RPMI8226 (cell line): ENCODE data around the gene IFI30.
"Not testable (repeated sequence)": the region's sequence is repeated elsewhere in the genome, so short reads cannot be mapped to it uniquely, and the experiment has no call there.

Experiments
- DNase-seq: peaks from one replicate; pipeline ENCODE4 v3.0.0-alpha.2; 2015

Gene IFI30

GRCh38 chr19:18152817-18153555 is 20.6 kb upstream of the IFI30 start, which contains the start of gene PIK3R2:
PIK3R2 (plus strand) TSS chr19:18153163; CDS start chr19:18155880, 2,717 bp downstream.
- peak; percentile 99 for DNase-seq

GRCh38 chr19:18153556-18154134 is 20.0 kb upstream of the IFI30 start:
- peak; percentile 32 for DNase-seq

GRCh38 chr19:18155095-18156087 is 18.2 kb upstream of the IFI30 start:
- no peak for DNase-seq

GRCh38 chr19:18156268-18156667 is 17.3 kb upstream of the IFI30 start:
- no peak for DNase-seq

GRCh38 chr19:18156841-18157464 is 16.7 kb upstream of the IFI30 start:
- peak; percentile 97 for DNase-seq

GRCh38 chr19:18157465-18158063 is 16.0 kb upstream of the IFI30 start:
- peak; percentile 53 for DNase-seq

GRCh38 chr19:18158467-18158866 is 15.1 kb upstream of the IFI30 start:
- DNase-seq, result no peak

- not testable (repeated sequence) for DNase-seq
Measured at GRCh38 chr19:18159059-18159616, 14.5 kb upstream of the IFI30 start.

- no peak for DNase-seq
Measured at GRCh38 chr19:18159810-18160209, 13.8 kb upstream of the IFI30 start.

GRCh38 chr19:18160493-18160970 is 13.1 kb upstream of the IFI30 start:
- DNase-seq, result no peak

GRCh38 chr19:18160971-18161635 is 12.5 kb upstream of the IFI30 start:
- peak; percentile 88 for DNase-seq

GRCh38 chr19:18161636-18162002 is 12.0 kb upstream of the IFI30 start:
- no peak for DNase-seq

- no peak for DNase-seq
Measured at GRCh38 chr19:18164072-18164471, 9.5 kb upstream of the IFI30 start.

- DNase-seq, result no peak
Measured at GRCh38 chr19:18165794-18166544, 7.6 kb upstream of the IFI30 start.

- no peak for DNase-seq
Measured at GRCh38 chr19:18167011-18167410, 6.6 kb upstream of the IFI30 start.

- DNase-seq, result peak; percentile 67
Measured at GRCh38 chr19:18167975-18168645, 5.5 kb upstream of the IFI30 start.

- no peak for DNase-seq
Measured at GRCh38 chr19:18168673-18169381, 4.8 kb upstream of the IFI30 start.

- no peak for DNase-seq
Measured at GRCh38 chr19:18170714-18171255, 2.8 kb upstream of the IFI30 start.
